ENCODE data around the gene ARHGAP31.

DNA sequence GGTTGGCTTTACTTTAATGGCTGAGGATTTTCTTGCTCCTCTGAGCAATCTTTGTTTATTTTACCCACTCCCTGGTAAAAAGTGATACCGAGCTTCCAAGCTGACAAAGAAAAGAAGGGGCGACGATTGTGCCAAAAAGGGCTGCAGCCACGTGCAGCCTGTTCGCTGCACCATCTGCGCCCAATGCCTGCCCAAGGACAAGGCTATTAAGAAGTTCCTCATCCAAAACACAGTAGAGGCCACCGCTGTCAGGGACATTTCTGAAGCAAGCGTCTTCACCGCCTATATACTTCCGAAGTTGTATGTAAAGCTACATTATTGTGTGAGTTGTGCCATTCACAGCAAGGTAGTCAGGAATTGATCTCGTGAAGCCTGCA, 4.4 kb downstream of the ARHGAP31 start:
- TF ChIP-seq, protein P1, sequence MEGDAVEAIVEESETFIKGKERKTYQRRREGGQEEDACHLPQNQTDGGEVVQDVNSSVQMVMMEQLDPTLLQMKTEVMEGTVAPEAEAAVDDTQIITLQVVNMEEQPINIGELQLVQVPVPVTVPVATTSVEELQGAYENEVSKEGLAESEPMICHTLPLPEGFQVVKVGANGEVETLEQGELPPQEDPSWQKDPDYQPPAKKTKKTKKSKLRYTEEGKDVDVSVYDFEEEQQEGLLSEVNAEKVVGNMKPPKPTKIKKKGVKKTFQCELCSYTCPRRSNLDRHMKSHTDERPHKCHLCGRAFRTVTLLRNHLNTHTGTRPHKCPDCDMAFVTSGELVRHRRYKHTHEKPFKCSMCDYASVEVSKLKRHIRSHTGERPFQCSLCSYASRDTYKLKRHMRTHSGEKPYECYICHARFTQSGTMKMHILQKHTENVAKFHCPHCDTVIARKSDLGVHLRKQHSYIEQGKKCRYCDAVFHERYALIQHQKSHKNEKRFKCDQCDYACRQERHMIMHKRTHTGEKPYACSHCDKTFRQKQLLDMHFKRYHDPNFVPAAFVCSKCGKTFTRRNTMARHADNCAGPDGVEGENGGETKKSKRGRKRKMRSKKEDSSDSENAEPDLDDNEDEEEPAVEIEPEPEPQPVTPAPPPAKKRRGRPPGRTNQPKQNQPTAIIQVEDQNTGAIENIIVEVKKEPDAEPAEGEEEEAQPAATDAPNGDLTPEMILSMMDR (IDR thresholded peaks at IDR 0.05; ENCODE audit: low read depth, low read length): no peak
- no peak for TF ChIP-seq EZH2phosphoT487 (IDR thresholded peaks at IDR 0.05; ENCODE audit: low read depth)
